ENCODE data around the gene RNF214. TPM values are rescaled to one million over a fixed set of nuclear protein-coding genes. Genes with fewer than 3 reads are reported as not detected.

The RNF214 gene
- total RNA-seq, 3 donors from 2014 or later: 12.3 to 13.3 (median 12.5) TPM

GRCh38 chr11:117313091-117313490 lies 80.6 kb downstream of the RNF214 start:
- Histone ChIP-seq H3K36me3 (no peaks in the 10 kb centered on the region), H3K4me1 (peaks cover 5 to 11% of the 10 kb centered on the region in 2 donors), H3K4me3 (no peak overlapping the region), H3K27me3 (no peaks in the 10 kb centered on the region), H3K27ac (no peak overlapping the region), H3K9me3 (no peaks in the 10 kb centered on the region)
- TF ChIP-seq POLR2AphosphoS5 (IDR thresholded peaks at IDR 0.05): no peak
- no peak for TF ChIP-seq POLR2A (IDR thresholded peaks at IDR 0.05)
- TF ChIP-seq CTCF (IDR thresholded peaks at IDR 0.05): no peak
- intact Hi-C loops (cut with DNase I; ENCODE audit: low total_unique reads): no loop called here
- no peak for DNase-seq (ENCODE audit: low spot score in 2 of 2)

- Histone ChIP-seq H3K9me3 (no peaks in the 10 kb centered on the region), H3K4me1 (peaks cover 5 to 11% of the 10 kb centered on the region in 2 donors), H3K4me3 (peak overlapping the region; percentile 83 to 97 (median 87)), H3K27ac (no peak overlapping the region), H3K27me3 (no peaks in the 10 kb centered on the region), H3K36me3 (no peaks in the 10 kb centered on the region)
- TF ChIP-seq POLR2AphosphoS5 (IDR thresholded peaks at IDR 0.05): no peak
- no peak for TF ChIP-seq CTCF (IDR thresholded peaks at IDR 0.05)
- TF ChIP-seq POLR2A (IDR thresholded peaks at IDR 0.05): no peak
- no peak for DNase-seq (ENCODE audit: low spot score in 2 of 2)
- intact Hi-C loops (cut with DNase I; ENCODE audit: low total_unique reads): no loop called here
These were observed 81.6 kb downstream of the RNF214 start for GRCh38 chr11:117313828-117314768.

GRCh38 chr11:117314840-117315239 lies 82.4 kb downstream of the RNF214 start:
- DNase-seq (ENCODE audit: low spot score in 2 of 2): no peak
- TF ChIP-seq POLR2A (IDR thresholded peaks at IDR 0.05): no peak
- no peak for TF ChIP-seq POLR2AphosphoS5 (IDR thresholded peaks at IDR 0.05)
- TF ChIP-seq CTCF (IDR thresholded peaks at IDR 0.05): no peak
- no peaks in the 10 kb centered on the region for H3K36me3 ChIP-seq
- intact Hi-C loops (cut with DNase I; ENCODE audit: low total_unique reads): no loop called here
- no peaks in the 10 kb centered on the region for H3K9me3 ChIP-seq
- H3K4me1 ChIP-seq: peaks cover 5 to 11% of the 10 kb centered on the region in 2 donors
- H3K27me3 ChIP-seq: no peaks in the 10 kb centered on the region
- peak overlapping the region; percentile 83 to 97 (median 87) for H3K4me3 ChIP-seq
- no peak overlapping the region for H3K27ac ChIP-seq

- H3K4me1 ChIP-seq: peaks cover 5 to 11% of the 10 kb centered on the region in 2 donors
- no peak for DNase-seq (ENCODE audit: low spot score in 2 of 2)
- H3K27me3 ChIP-seq: no peaks in the 10 kb centered on the region
- H3K27ac ChIP-seq: peak overlapping the region; percentile 7 to 53
- TF ChIP-seq POLR2AphosphoS5 (IDR thresholded peaks at IDR 0.05) (no peak), POLR2A (IDR thresholded peaks at IDR 0.05) (no peak), CTCF (IDR thresholded peaks at IDR 0.05) (no peak)
- H3K36me3 ChIP-seq: no peaks in the 10 kb centered on the region
- peak overlapping the region; percentile 83 to 97 (median 87) for H3K4me3 ChIP-seq
- intact Hi-C loops (cut with DNase I; ENCODE audit: low total_unique reads): no loop called here
- H3K9me3 ChIP-seq: no peaks in the 10 kb centered on the region
These were observed 83.1 kb downstream of the RNF214 start for GRCh38 chr11:117315285-117316196.
